Gastrocnemius medialis (tissue), 4 donors: ENCODE data around the gene ORM1. TPM values are rescaled to one million over a fixed set of nuclear protein-coding genes. Genes with fewer than 3 reads are reported as not detected.
"Not testable (repeated sequence)": the region's sequence is repeated elsewhere in the genome, so short reads cannot be mapped to it uniquely, and the experiment has no call there.

Experiments used
- ATAC-seq, 2 donors: fragments of 150-250 bp; one replicate each; pipeline ENCODE4 v1.9.1; 2016
- DNase-seq, 2 donors: peaks; one replicate each; pipeline ENCODE4 v3.0.0-alpha.2; 2019
- H3K27ac ChIP-seq, 4 donors: fragments of 200-600 bp; sonication (generic); 1 replicate in 1 of 4; 2 replicates in 3 of 4; pipeline ENCODE4 v1.5.1; 2016 to 2018; ENCODE audit warnings: mild to moderate bottlenecking in 2 of 4, moderate library complexity in 1 of 4
- H3K27me3 ChIP-seq, 3 donors: fragments of 200-600 bp; sonication (generic) in 2 of 3; 1 replicate in 1 of 3; 2 replicates in 2 of 3; pipeline versions ENCODE4 v1.5.1 to v1.6.0; 2016 to 2019; ENCODE audit warnings: mild to moderate bottlenecking in 1 of 3, moderate library complexity in 1 of 3
- H3K36me3 ChIP-seq, 2 donors: fragments of 200-600 bp; sonication (generic) in 1 of 2; one replicate each; pipeline ENCODE4 v1.5.1; 2017 to 2018
- H3K4me1 ChIP-seq, 2 donors: fragments of 200-600 bp; sonication (generic) in 1 of 2; one replicate each; pipeline ENCODE4 v1.5.1; 2016 to 2017; ENCODE audit warnings: mild to moderate bottlenecking in 2 of 2
- H3K4me3 ChIP-seq, 4 donors: fragments of 200-600 bp; sonication (generic) in 3 of 4; 1 replicate in 1 of 4; 2 replicates in 3 of 4; pipeline ENCODE4 v1.5.1; 2016 to 2019; ENCODE audit warnings: mild to moderate bottlenecking in 2 of 4
- H3K9me3 ChIP-seq, 3 donors: fragments of 200-600 bp; sonication (generic) in 2 of 3; 1 replicate in 1 of 3; 2 replicates in 2 of 3; pipeline ENCODE4 v1.5.1; 2016 to 2019
- POLR2A ChIP-seq, 2 donors: fragments of 450-650 bp; IDR thresholded peaks; one replicate each; pipeline ENCODE4 v1.6.1; 2017; ENCODE audit warnings: antibody characterized with exemption in 2 of 2, mild to moderate bottlenecking in 2 of 2, moderate library complexity in 2 of 2
- in situ Hi-C, 4 donors: fragments of 200-750 bp; cut with MboI; loops; one replicate each; pipeline versions ENCODE4 v1.15.0 to v1.8.0; 2017; ENCODE audit warnings: low sequenced_read_pairs in 4 of 4
- intact Hi-C: fragments of 100-400 bp; cut with DNase I; formaldehyde crosslinking; loops from one replicate; pipeline ENCODE4 v1.15.1; 2023; ENCODE audit warnings: low total_unique reads
- total RNA-seq, 4 donors: library from RNA; depleted of rRNA; stranded (reverse); fragments of >200 nt; gene quantifications; one replicate each; pipeline versions ENCODE4 v1.1.0 to v1.2.3, GENCODE V29; 2016
- TF ChIP-seq, protein P1 (sequence below), 5 experiments: fragments of 450-650 bp in 3 of 5; fragments of 200-600 bp in 2 of 5; sonication (generic) in 2 of 5; IDR thresholded peaks in 4 of 5; conservative IDR thresholded peaks in 1 of 5; 1 replicate in 4 of 5; 2 replicates in 1 of 5; pipeline ENCODE4 v1.5.1; 2016 to 2019; ENCODE audit warnings: antibody characterized with exemption in 5 of 5, mild to moderate bottlenecking in 3 of 5, moderate library complexity in 3 of 5

Gene ORM1
- total RNA-seq, 4 donors from 2014 or later, result 33.5 to 92.8 TPM; not detected in 2

DNA sequence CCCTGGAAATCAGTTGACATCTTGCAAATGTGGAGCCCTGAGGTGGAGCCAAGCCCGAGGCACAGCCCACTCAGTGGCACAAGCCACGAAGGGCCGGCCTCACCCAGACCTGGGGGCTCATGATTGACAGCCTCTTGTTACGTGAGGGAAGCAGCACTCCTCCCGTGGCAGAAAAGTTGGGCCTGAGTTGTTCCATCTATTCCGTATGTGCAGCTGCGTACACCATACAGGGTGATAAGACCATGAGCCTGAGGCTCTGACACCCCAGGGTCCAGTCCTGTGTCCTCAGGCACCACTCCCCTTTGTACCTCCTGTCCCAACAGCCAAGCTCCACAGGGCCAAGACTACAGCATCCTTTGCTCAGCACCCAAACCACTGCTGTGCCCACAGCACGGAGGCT, 4.9 kb downstream of the ORM1 start:
- DNase-seq (no peak), ATAC-seq (no peak)
- Histone ChIP-seq H3K36me3 (no peaks in the 10 kb centered on the region), H3K9me3 (no peaks in the 10 kb centered on the region), H3K4me1 (no peaks in the 10 kb centered on the region), H3K27me3 (no peaks in the 10 kb centered on the region), H3K4me3 (no peak overlapping the region), H3K27ac (no peak overlapping the region)
- in situ Hi-C loops (no loop called here), intact Hi-C loops (no loop called here)
- TF ChIP-seq, protein P1, sequence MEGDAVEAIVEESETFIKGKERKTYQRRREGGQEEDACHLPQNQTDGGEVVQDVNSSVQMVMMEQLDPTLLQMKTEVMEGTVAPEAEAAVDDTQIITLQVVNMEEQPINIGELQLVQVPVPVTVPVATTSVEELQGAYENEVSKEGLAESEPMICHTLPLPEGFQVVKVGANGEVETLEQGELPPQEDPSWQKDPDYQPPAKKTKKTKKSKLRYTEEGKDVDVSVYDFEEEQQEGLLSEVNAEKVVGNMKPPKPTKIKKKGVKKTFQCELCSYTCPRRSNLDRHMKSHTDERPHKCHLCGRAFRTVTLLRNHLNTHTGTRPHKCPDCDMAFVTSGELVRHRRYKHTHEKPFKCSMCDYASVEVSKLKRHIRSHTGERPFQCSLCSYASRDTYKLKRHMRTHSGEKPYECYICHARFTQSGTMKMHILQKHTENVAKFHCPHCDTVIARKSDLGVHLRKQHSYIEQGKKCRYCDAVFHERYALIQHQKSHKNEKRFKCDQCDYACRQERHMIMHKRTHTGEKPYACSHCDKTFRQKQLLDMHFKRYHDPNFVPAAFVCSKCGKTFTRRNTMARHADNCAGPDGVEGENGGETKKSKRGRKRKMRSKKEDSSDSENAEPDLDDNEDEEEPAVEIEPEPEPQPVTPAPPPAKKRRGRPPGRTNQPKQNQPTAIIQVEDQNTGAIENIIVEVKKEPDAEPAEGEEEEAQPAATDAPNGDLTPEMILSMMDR (IDR thresholded peaks at IDR 0.05 in 4 of 5, conservative IDR thresholded peaks at IDR 0.05 in 1 of 5), result no peak
- no peak for TF ChIP-seq POLR2A (IDR thresholded peaks at IDR 0.05)

DNA sequence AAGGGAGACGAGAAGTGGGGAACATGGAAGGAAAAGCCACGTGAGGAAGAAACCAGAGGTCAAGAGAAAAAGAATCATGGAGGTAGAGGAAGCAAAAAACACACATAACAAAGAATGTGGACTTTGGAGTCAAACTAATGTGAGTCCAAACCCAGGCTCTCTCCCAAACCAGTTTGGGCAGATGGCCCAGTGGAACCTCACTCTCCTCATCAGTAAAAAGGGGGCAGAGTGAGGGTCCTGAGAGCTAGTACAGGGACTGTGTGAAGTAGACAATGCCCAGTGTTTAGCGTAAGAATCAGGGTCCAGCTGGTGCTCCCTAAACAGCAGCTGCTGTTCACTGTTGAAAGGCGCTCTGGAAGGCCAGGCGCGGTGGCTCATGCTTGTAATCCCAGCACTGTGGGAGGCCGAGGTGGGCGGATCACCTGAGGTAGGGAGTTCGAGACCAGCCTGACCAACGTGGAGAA, 5.5 kb downstream of the ORM1 start:
- ATAC-seq, H3K4me1 ChIP-seq, H3K27ac ChIP-seq, intact Hi-C loops, H3K36me3 ChIP-seq, H3K9me3 ChIP-seq, DNase-seq, H3K27me3 ChIP-seq, H3K4me3 ChIP-seq, in situ Hi-C loops: not testable (repeated sequence)

- DNase-seq, H3K9me3 ChIP-seq, H3K4me3 ChIP-seq, intact Hi-C loops, H3K27me3 ChIP-seq, H3K4me1 ChIP-seq, ATAC-seq, H3K27ac ChIP-seq, H3K36me3 ChIP-seq, in situ Hi-C loops: not testable (repeated sequence)
Measured at GRCh38 chr9:114328937-114329624, 6.2 kb downstream of the ORM1 start.

GRCh38 chr9:114329625-114330022, 6.7 kb downstream of the ORM1 start, which contains the start of gene ORM2:
TSS of gene ORM2 (plus strand) at chr9:114329869. CDS start at chr9:114329905, 36 bp downstream.
- in situ Hi-C loops, H3K4me1 ChIP-seq, H3K9me3 ChIP-seq, H3K27me3 ChIP-seq, intact Hi-C loops, DNase-seq, H3K4me3 ChIP-seq, H3K36me3 ChIP-seq, ATAC-seq, H3K27ac ChIP-seq: not testable (repeated sequence)

DNA sequence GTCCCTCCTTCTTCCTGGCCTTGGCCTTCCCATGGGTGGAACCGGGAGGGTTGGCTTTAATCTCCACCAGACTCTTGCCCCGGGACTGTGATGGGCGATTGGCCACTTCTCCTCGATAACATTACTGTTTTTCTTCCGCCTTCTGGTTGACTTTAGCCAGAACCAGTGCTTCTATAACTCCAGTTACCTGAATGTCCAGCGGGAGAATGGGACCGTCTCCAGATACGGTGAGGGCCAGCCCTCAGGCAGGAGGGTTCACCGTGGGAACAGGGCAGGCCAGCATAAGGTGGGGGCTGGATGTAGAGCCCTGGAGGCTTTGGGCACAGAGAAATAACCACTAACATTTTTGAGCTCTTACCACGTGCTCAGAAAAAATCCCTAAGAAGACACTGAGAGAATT, 7.7 kb downstream of the ORM1 start:
- Histone ChIP-seq H3K27ac (no peak overlapping the region), H3K4me3 (no peak overlapping the region), H3K27me3 (no peaks in the 10 kb centered on the region), H3K9me3 (no peaks in the 10 kb centered on the region), H3K36me3 (no peaks in the 10 kb centered on the region), H3K4me1 (no peaks in the 10 kb centered on the region)
- ATAC-seq (no peak), DNase-seq (no peak)
- in situ Hi-C loops (no loop called here), intact Hi-C loops (no loop called here)
- TF ChIP-seq, protein P1 (IDR thresholded peaks at IDR 0.05 in 4 of 5, conservative IDR thresholded peaks at IDR 0.05 in 1 of 5), result no peak

- H3K4me1 ChIP-seq, intact Hi-C loops, H3K4me3 ChIP-seq, H3K27ac ChIP-seq, H3K36me3 ChIP-seq, in situ Hi-C loops, H3K27me3 ChIP-seq, DNase-seq, ATAC-seq, H3K9me3 ChIP-seq: not testable (repeated sequence)
Measured at GRCh38 chr9:114331229-114332195, 8.6 kb downstream of the ORM1 start.

- DNase-seq, H3K4me1 ChIP-seq, intact Hi-C loops, H3K9me3 ChIP-seq, H3K4me3 ChIP-seq, in situ Hi-C loops, H3K27ac ChIP-seq, ATAC-seq, H3K36me3 ChIP-seq, H3K27me3 ChIP-seq: not testable (repeated sequence)
Measured at GRCh38 chr9:114332474-114333040, 9.7 kb downstream of the ORM1 start.

DNA sequence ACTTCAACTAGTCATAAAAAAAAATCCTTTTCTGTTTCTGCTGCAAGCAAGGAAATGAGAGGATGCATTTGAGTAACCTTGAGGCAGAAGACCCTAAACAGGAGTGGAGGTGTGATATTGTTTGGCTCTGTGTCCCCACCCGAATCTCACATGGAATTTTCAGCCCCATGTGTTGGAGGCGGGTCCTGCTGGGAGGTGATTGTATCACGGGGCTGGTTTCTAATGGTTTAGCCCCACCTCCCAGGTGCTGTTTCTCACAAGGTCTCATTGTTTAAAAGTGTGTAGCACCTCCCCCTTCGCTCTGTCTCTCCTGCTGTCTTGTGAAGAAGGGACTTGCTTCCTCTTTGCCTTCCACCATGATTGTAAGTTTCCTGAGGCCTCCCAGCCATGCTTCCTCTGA, 10.8 kb downstream of the ORM1 start:
- H3K27me3 ChIP-seq, H3K27ac ChIP-seq, ATAC-seq, intact Hi-C loops, DNase-seq, H3K4me3 ChIP-seq, H3K9me3 ChIP-seq, in situ Hi-C loops, H3K4me1 ChIP-seq, H3K36me3 ChIP-seq: not testable (repeated sequence)
